A549 (cell line): Measurements from ENCODE around the gene CCSER1.

ENCODE experiments used
- CTCF ChIP-seq: fragments of >200 bp; sonication (Bioruptor Twin); formaldehyde crosslinking; IDR thresholded peaks from 3 replicates; pipeline ENCODE4 v1.5.1; 2016
- E2F6 ChIP-seq: IDR thresholded peaks from 2 replicates; pipeline ENCODE4 v1.6.1; 2012; ENCODE audit warnings: low read depth, borderline replicate concordance
- EP300 ChIP-seq, 2 experiments: fragments of >200 bp; sonication (Bioruptor Twin); formaldehyde crosslinking; IDR thresholded peaks; 2 replicates in 1 of 2; 3 replicates in 1 of 2; pipeline ENCODE4 v1.6.1; 2016 to 2017
- JUN ChIP-seq, 2 experiments: fragments of >200 bp; sonication (Bioruptor Twin); formaldehyde crosslinking; IDR thresholded peaks; 2 replicates in 1 of 2; 3 replicates in 1 of 2; pipeline ENCODE4 v1.6.1; 2016 to 2017
- KDM1A ChIP-seq: fragments of 200-600 bp; sonication (generic); IDR thresholded peaks from 2 replicates; pipeline ENCODE4 v1.6.1; 2016; ENCODE audit warnings: low read depth, mild to moderate bottlenecking
- MAX ChIP-seq: IDR thresholded peaks from 2 replicates; pipeline ENCODE4 v1.6.1; 2012
- PHF8 ChIP-seq: fragments of 200-600 bp; sonication (generic); IDR thresholded peaks from 2 replicates; pipeline ENCODE4 v1.6.1; 2016; ENCODE audit warnings: low read depth, mild to moderate bottlenecking, antibody characterized with exemption, moderate library complexity, borderline replicate concordance
- POLR2A ChIP-seq: IDR thresholded peaks from 2 replicates; pipeline ENCODE4 v1.6.1; 2012; ENCODE audit warnings: mild to moderate bottlenecking, low read length
- POLR2AphosphoS2 ChIP-seq: conservative IDR thresholded peaks from 2 replicates; pipeline ENCODE4 v1.6.1; 2012; ENCODE audit warnings: low read length, improper control_type of control experiment, inconsistent platforms
- USF2 ChIP-seq: fragments of 450-650 bp; IDR thresholded peaks from 2 replicates; pipeline ENCODE4 v1.6.1; 2014; ENCODE audit warnings: antibody characterized with exemption

GRCh38 chr4:90198086-90198847 is 71.1 kb downstream of the CCSER1 start:
- no peak for TF ChIP-seq PHF8
- TF ChIP-seq MAX: no peak
- TF ChIP-seq POLR2A: no peak
- TF ChIP-seq USF2: no peak
- no peak for TF ChIP-seq KDM1A
- no peak for TF ChIP-seq CTCF
- TF ChIP-seq POLR2AphosphoS2: no peak
- no peak for TF ChIP-seq EP300 (IDR thresholded peaks at IDR 0.05)
- no peak for TF ChIP-seq JUN (IDR thresholded peaks at IDR 0.05)
- no peak for TF ChIP-seq E2F6
